GM23338 (cell line): ENCODE measurements around the gene TCTN3. TPM values are rescaled to one million over a fixed set of nuclear protein-coding genes. Genes with fewer than 3 reads are reported as not detected.

Experiments
- polyA plus RNA-seq: library from polyadenylated mRNA; unstranded; fragments of >200 nt; fragmentation: Nextera tagmentation; extraction: Ambion mirVana; gene quantifications from 2 replicates; pipeline ENCODE4 v1.2.1, GENCODE V29; 2016
- total RNA-seq: library from RNA; depleted of rRNA; stranded (reverse); fragments of >200 nt; shearing (Covaris generic); gene quantifications from 2 replicates; pipeline ENCODE4 v1.2.3, GENCODE V29; 2014; rRNA removed

Gene TCTN3
- total and polyA plus RNA-seq, 2 experiments from 2014 or later = 29.7 to 32.4 TPM

Other genes with a start within 250 kb of the TCTN3 start
- 35.9 and 47.7 TPM in 2 replicates for gene SORBS1, start 132.6 kb downstream of the TCTN3 start, total RNA-seq
- gene SORBS1, start 132.6 kb downstream of the TCTN3 start, polyA plus RNA-seq = 50.5 and 51.5 TPM in 2 replicates
- gene ALDH18A1, start 37.2 kb downstream of the TCTN3 start, total RNA-seq = 104 and 117 TPM in 2 replicates
- gene ALDH18A1, start 37.2 kb downstream of the TCTN3 start, polyA plus RNA-seq = 35.1 and 36.0 TPM in 2 replicates
- gene ENTPD1, start 62.2 kb upstream of the TCTN3 start, total RNA-seq = 2.0 and 2.3 TPM in 2 replicates
- gene ENTPD1, start 62.2 kb upstream of the TCTN3 start, polyA plus RNA-seq = 2.5 and 3.6 TPM in 2 replicates
- 0.24 TPM in 1 of 2 replicates, not detected in the other for gene CC2D2B, start 214.0 kb upstream of the TCTN3 start, total RNA-seq
- gene CC2D2B, start 214.0 kb upstream of the TCTN3 start, polyA plus RNA-seq = 0.80 and 0.92 TPM in 2 replicates